HG02840 (cell line): ENCODE data around the gene KIF14.

ENCODE experiments used
- ATAC-seq: cut with Tn5 transposase; IDR thresholded peaks from one replicate; pipeline ENCODE4 v1.9.1; 2021; ENCODE audit warnings: mild to moderate bottlenecking, moderate library complexity, moderate number of reproducible peaks; ENCODE audit not compliant: unreplicated experiment, low FRiP score

KIF14 gene

GRCh38 chr1:200620273-200621131 lies at the start of gene KIF14:
Gene KIF14 (minus strand): TSS chr1:200620751. CDS start chr1:200618723, 2,028 bp downstream.
- peak; percentile 89 for ATAC-seq

- peak; percentile 88 for ATAC-seq
Observed at GRCh38 chr1:200669314-200670241, 49.0 kb upstream of the KIF14 start, which contains the start of gene DDX59. Gene DDX59 (minus strand): TSS chr1:200669907. CDS start chr1:200666740, 3,167 bp downstream.

GRCh38 chr1:200668514-200669313 lies 48.2 kb upstream of the KIF14 start:
- ATAC-seq, result no peak

- no peak for ATAC-seq
Observed at GRCh38 chr1:200666309-200666708, 45.8 kb upstream of the KIF14 start.

- ATAC-seq, result no peak
Observed at GRCh38 chr1:200665861-200666260, 45.3 kb upstream of the KIF14 start.

- ATAC-seq, result no peak
Observed at GRCh38 chr1:200660719-200661118, 40.2 kb upstream of the KIF14 start.

- ATAC-seq, result no peak
Observed at GRCh38 chr1:200659269-200659668, 38.7 kb upstream of the KIF14 start.

GRCh38 chr1:200658037-200658818 lies 37.7 kb upstream of the KIF14 start:
- ATAC-seq, result no peak

- peak; percentile 93 for ATAC-seq
Observed at GRCh38 chr1:200654660-200655059, 34.1 kb upstream of the KIF14 start.

- no peak for ATAC-seq
Observed at GRCh38 chr1:200653022-200653462, 32.5 kb upstream of the KIF14 start.

- ATAC-seq, result no peak
Observed at GRCh38 chr1:200652378-200652777, 31.8 kb upstream of the KIF14 start.

- no peak for ATAC-seq
Observed at GRCh38 chr1:200646515-200646914, 26.0 kb upstream of the KIF14 start.

GRCh38 chr1:200644021-200644420 lies 23.5 kb upstream of the KIF14 start:
- no peak for ATAC-seq

GRCh38 chr1:200642481-200642880 lies 21.9 kb upstream of the KIF14 start:
- ATAC-seq, result no peak

- ATAC-seq, result no peak
Observed at GRCh38 chr1:200640963-200641401, 20.4 kb upstream of the KIF14 start.

- ATAC-seq, result no peak
Observed at GRCh38 chr1:200640373-200640962, 19.9 kb upstream of the KIF14 start.

GRCh38 chr1:200638073-200638472 lies 17.5 kb upstream of the KIF14 start:
- no peak for ATAC-seq

GRCh38 chr1:200636681-200637080 lies 16.1 kb upstream of the KIF14 start:
- no peak for ATAC-seq
